ENCODE measurements around the gene ADAMTS18. TPM values are rescaled to one million over a fixed set of nuclear protein-coding genes. Genes with fewer than 3 reads are reported as not detected.

The ADAMTS18 gene
- total RNA-seq, 4 donors from 2014 or later = 0.71 to 1.0 TPM; not detected in 2

DNA sequence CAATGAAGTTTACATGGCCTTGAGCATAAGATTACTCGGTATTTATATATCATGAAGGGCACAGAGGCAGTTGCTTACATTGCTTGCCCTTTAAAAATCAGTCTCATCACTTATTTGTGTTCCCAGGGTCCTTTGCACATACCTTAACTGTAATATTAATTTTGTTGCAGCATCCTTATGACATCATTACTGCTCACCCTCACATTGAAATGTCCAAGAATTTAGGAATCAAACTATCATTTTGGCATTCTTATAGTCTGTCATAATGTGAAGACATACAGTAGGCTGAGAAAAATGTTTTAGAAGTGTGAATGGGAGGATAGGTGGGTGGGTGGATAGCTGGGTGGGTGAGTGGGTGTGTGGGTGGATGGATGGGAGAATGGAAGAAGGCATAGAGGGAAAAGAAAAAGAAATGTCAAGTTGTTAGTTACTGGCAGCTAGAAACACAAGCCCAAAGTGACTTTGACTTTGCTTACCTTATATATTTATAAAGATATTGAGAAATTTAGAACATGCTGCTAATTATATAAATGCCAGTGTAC, 17.8 kb downstream of the ADAMTS18 start:
- WGBS, 2 donors = 88 to 95% methylated on average over 1 of the region's 1 CpG

DNA sequence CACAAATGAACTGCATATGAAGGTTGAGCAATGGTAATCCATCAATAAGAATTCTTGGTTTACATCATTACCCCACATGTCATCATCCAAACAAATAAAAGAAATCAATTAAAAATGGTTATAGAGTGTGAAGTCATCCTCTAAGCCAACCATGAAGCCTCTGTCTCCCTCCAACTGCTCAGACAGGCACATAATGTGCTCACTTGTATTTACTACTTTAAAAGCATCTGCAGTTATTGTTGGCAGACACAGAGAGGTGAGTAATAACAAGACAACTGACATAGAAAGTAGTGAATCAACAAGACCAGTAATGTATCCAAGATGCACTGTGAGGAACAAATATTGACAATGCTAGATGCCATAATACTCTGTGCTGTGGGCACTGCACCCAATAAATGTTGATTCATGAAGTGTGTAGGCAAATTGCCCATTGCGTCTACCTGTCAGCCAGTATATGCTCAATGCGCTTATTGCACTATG, 20.0 kb downstream of the ADAMTS18 start:
- DNase-seq (ENCODE audit: low spot score in 2 of 2) = no peak
- WGBS, 2 donors = 81 to 86% methylated on average over 2 of the region's 2 CpGs
- intact Hi-C loops (cut with DNase I; ENCODE audit: low total_unique reads) = no loop called here
- TF ChIP-seq, protein P1, sequence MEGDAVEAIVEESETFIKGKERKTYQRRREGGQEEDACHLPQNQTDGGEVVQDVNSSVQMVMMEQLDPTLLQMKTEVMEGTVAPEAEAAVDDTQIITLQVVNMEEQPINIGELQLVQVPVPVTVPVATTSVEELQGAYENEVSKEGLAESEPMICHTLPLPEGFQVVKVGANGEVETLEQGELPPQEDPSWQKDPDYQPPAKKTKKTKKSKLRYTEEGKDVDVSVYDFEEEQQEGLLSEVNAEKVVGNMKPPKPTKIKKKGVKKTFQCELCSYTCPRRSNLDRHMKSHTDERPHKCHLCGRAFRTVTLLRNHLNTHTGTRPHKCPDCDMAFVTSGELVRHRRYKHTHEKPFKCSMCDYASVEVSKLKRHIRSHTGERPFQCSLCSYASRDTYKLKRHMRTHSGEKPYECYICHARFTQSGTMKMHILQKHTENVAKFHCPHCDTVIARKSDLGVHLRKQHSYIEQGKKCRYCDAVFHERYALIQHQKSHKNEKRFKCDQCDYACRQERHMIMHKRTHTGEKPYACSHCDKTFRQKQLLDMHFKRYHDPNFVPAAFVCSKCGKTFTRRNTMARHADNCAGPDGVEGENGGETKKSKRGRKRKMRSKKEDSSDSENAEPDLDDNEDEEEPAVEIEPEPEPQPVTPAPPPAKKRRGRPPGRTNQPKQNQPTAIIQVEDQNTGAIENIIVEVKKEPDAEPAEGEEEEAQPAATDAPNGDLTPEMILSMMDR (IDR thresholded peaks at IDR 0.05) = no peak
- no peak for TF ChIP-seq POLR2A (IDR thresholded peaks at IDR 0.05)
- no peak overlapping the region for H3K4me3 ChIP-seq (ENCODE audit: low read depth, poor library complexity, severe bottlenecking)

More for the DNA sequence above, 17.8 kb downstream of the ADAMTS18 start:
- intact Hi-C loops (cut with DNase I; ENCODE audit: low total_unique reads) = no loop called here
- no peak for TF ChIP-seq POLR2A (IDR thresholded peaks at IDR 0.05)
- TF ChIP-seq, protein P1 (IDR thresholded peaks at IDR 0.05) = no peak
- no peak for DNase-seq (ENCODE audit: low spot score in 2 of 2)
- no peak overlapping the region for H3K4me3 ChIP-seq (ENCODE audit: low read depth, poor library complexity, severe bottlenecking)

DNA sequence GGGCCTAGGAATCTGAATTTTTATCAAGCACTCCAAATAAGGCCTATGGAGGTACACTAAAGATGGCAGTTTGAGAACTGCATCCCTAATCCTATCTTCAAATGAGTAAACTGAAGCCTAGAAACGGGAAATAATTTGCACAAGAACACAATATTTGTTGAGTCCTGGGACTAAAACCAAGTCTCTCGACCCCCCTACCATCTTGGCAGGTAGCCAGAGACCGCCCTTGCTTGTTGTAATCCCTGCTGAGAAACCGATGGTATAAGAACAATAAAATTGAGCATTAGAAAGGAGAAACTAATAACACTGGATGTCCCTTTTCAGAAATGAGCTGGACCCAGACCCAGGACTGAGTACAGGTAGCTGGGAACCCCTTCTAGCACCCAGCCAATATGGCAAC, 24.4 kb downstream of the ADAMTS18 start:
- TF ChIP-seq POLR2A (IDR thresholded peaks at IDR 0.05) = no peak
- TF ChIP-seq, protein P1 (IDR thresholded peaks at IDR 0.05) = no peak
- no peak overlapping the region for H3K4me3 ChIP-seq (ENCODE audit: low read depth, poor library complexity, severe bottlenecking)
- intact Hi-C loops (cut with DNase I; ENCODE audit: low total_unique reads) = no loop called here
- WGBS, 2 donors = 61 to 68% methylated on average over 4 of the region's 4 CpGs
- DNase-seq (ENCODE audit: low spot score in 2 of 2) = no peak

DNA sequence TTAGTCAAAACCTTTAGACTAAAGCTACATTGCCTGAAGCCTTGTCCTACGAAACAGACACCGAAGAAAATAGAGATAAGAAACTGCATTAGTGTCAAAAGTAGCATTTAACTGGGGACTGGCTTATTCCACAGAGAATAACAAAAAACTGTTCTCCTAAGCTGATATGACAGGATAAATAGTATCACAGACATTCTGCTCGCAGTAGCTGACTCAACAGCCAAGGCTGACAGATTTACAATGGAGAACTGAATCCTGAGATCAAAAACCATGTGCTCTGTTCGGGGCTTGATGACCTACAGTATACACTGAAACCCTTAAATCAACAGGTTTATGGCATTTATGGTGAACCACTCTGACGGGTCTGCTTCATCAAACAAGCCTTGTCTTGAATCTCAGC, 25.5 kb downstream of the ADAMTS18 start:
- no peak overlapping the region for H3K4me3 ChIP-seq (ENCODE audit: low read depth, poor library complexity, severe bottlenecking)
- intact Hi-C loops (cut with DNase I; ENCODE audit: low total_unique reads) = no loop called here
- WGBS, 2 donors = 47 to 50% methylated on average over 5 of the region's 5 CpGs
- TF ChIP-seq, protein P1 (IDR thresholded peaks at IDR 0.05) = no peak
- TF ChIP-seq POLR2A (IDR thresholded peaks at IDR 0.05) = no peak
- no peak for DNase-seq (ENCODE audit: low spot score in 2 of 2)

DNA sequence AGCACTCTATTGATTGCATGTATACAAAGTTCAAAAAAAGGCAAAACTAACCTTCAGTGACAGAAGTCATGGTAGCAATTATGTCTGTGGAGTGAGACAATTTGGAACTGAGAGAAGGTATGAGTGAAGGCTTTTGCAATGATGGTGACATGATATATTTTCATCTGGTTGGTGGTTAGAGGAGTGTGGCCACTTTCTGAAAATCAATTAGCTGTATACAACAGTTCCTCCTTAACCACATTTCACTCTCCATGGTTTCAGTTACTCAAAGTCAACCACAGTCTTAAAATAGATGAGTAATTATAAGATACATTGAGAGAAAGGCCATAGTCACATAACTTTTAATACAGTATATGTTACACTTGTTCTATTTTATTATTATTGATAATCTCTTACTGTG, 26.2 kb downstream of the ADAMTS18 start:
- no peak for DNase-seq (ENCODE audit: low spot score in 2 of 2)
- TF ChIP-seq, protein P1 (IDR thresholded peaks at IDR 0.05) = no peak
- TF ChIP-seq POLR2A (IDR thresholded peaks at IDR 0.05) = no peak
- H3K4me3 ChIP-seq (ENCODE audit: low read depth, poor library complexity, severe bottlenecking) = no peak overlapping the region
- intact Hi-C loops (cut with DNase I; ENCODE audit: low total_unique reads) = no loop called here

DNA sequence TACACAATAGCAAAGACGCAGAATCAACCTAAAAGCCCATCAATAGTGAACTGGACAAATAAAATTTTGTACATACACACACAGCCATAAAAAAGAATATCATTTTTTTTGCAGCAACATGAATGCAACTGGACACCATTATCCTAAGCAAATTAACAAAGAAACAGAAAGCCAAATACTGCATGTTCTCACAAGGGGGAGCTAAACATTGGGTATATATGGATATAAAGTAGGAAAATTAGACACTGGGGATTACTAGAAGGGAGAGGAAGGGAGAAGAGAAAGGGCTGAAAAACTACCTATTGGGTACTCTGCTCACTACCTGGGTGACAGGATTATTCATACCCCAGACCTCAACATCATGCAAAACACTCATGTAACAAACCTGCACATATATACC, 28.2 kb downstream of the ADAMTS18 start:
- WGBS, 2 donors = 96 to 97% methylated on average over 1 of the region's 1 CpG
- intact Hi-C loops (cut with DNase I; ENCODE audit: low total_unique reads) = no loop called here

More for the DNA sequence above, 28.2 kb downstream of the ADAMTS18 start:
- no peak for TF ChIP-seq POLR2A (IDR thresholded peaks at IDR 0.05)
- TF ChIP-seq, protein P1 (IDR thresholded peaks at IDR 0.05) = no peak
- H3K4me3 ChIP-seq (ENCODE audit: low read depth, poor library complexity, severe bottlenecking) = no peak overlapping the region
- no peak for DNase-seq (ENCODE audit: low spot score in 2 of 2)
